ENCODE measurements around the gene PLPP7. TPM values are rescaled to one million over a fixed set of nuclear protein-coding genes. Genes with fewer than 3 reads are reported as not detected.
"Not testable (repeated sequence)": the region's sequence is repeated elsewhere in the genome, so short reads cannot be mapped to it uniquely, and the experiment has no call there.

Gene PLPP7
- total RNA-seq, 1 donor from 2014 or later: 11.8 TPM

GRCh38 chr9:131334629-131335367 is 45.3 kb downstream of the PLPP7 start:
- TF ChIP-seq POLR2AphosphoS5 (IDR thresholded peaks at IDR 0.05; ENCODE audit: insufficient read depth in 1 of 2, low read depth in 1 of 2) (no peak), POLR2A (IDR thresholded peaks at IDR 0.05) (no peak), CTCF (IDR thresholded peaks at IDR 0.05) (no peak)

DNA sequence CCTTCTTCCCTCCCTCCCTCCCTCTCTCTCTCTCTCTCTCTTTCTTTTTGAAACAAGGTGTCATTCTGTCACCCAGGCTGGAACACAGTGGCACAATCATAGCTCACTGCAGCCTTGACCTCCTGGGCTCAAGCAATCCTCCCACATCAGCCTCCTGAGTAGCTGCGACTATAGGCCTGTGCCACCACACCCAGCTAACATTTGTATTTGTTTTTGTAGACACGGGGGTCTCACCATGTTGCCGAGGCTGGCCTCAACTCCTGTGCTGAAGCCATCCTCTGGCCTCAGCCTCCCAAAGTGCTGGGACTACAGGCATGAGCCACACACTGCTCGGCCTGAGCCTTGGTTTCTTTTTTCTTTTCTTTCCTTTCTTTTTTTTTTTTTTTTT is 45.8 kb downstream of the PLPP7 start:
- Histone ChIP-seq H3K27me3 (no peaks in the 10 kb centered on the region), H3K9me3 (no peaks in the 10 kb centered on the region), H3K4me1 (peaks cover 13% of the 10 kb centered on the region), H3K36me3 (no peaks in the 10 kb centered on the region), H3K4me3 (no peak overlapping the region), H3K27ac (no peak overlapping the region)
- DNase-seq (ENCODE audit: extremely low spot score in 2 of 2): no peak
- intact Hi-C loops (cut with DNase I): loop anchor here (10.0 kb wide), 1 partner anchor 281 kb away; no protein-coding TSS in a partner anchor
- TF ChIP-seq CTCF (IDR thresholded peaks at IDR 0.05) (no peak), POLR2A (IDR thresholded peaks at IDR 0.05) (no peak), POLR2AphosphoS5 (IDR thresholded peaks at IDR 0.05; ENCODE audit: insufficient read depth in 1 of 2, low read depth in 1 of 2) (no peak)

More at GRCh38 chr9:131334629-131335367, 45.3 kb downstream of the PLPP7 start:
- Histone ChIP-seq H3K4me1 (peaks cover 13% of the 10 kb centered on the region), H3K27ac (no peak overlapping the region), H3K27me3 (no peaks in the 10 kb centered on the region), H3K4me3 (no peak overlapping the region), H3K9me3 (no peaks in the 10 kb centered on the region), H3K36me3 (no peaks in the 10 kb centered on the region)
- intact Hi-C loops (cut with DNase I): loop anchor here (5.0 to 10.0 kb wide), 2 partner anchors 157 to 280 kb away; no protein-coding TSS in a partner anchor
- DNase-seq (ENCODE audit: extremely low spot score in 2 of 2): no peak

- Histone ChIP-seq H3K27me3 (no peaks in the 10 kb centered on the region), H3K4me3 (no peak overlapping the region), H3K4me1 (peaks cover 13% of the 10 kb centered on the region), H3K36me3 (no peaks in the 10 kb centered on the region), H3K27ac (no peak overlapping the region), H3K9me3 (no peaks in the 10 kb centered on the region)
- intact Hi-C loops (cut with DNase I): loop anchor here (10.0 kb wide), 1 partner anchor 282 kb away; no protein-coding TSS in a partner anchor
- TF ChIP-seq POLR2A (IDR thresholded peaks at IDR 0.05): no peak
- TF ChIP-seq POLR2AphosphoS5 (IDR thresholded peaks at IDR 0.05; ENCODE audit: insufficient read depth in 1 of 2, low read depth in 1 of 2): no peak
- no peak for TF ChIP-seq CTCF (IDR thresholded peaks at IDR 0.05)
- no peak for DNase-seq (ENCODE audit: extremely low spot score in 2 of 2)
Measured at GRCh38 chr9:131337131-131337848, 47.8 kb downstream of the PLPP7 start.

GRCh38 chr9:131339212-131339611 is 49.7 kb downstream of the PLPP7 start:
- H3K36me3 ChIP-seq; H3K27ac ChIP-seq; H3K4me1 ChIP-seq; H3K4me3 ChIP-seq; H3K9me3 ChIP-seq; H3K27me3 ChIP-seq; DNase-seq (ENCODE audit: extremely low spot score in 2 of 2): not testable (repeated sequence)
- intact Hi-C loops (cut with DNase I): loop anchor here (10.0 kb wide), 1 partner anchor 284 kb away; no protein-coding TSS in a partner anchor

DNA sequence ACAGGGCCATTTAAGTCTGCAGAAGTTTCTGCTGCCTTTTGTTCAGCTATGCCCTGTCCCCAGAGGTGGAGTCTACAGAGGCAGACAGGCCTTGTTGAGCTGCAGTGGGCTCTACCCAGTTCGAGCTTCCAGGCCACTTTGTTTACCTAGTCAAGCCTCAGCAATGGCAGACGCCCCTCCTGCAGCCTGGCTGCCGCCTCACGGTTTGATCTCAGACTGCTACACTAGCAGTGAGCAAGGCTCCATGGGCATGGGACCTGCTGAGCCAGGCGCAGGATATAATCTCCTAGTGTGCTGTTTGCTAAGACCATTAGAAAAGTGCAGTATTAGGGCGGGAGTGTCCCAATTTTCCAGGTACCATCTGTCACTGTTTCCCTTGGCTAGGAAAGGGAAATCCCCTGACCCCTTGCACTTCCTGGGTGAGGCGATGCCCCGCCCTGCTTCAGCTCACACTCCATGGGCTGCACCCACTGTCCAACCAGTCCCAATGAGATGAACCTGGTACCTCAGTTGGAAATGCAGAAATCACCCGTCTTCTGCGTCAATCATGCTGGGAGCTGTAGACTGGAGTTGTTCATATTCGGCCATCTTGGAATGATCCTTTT is 55.5 kb downstream of the PLPP7 start:
- DNase-seq (ENCODE audit: extremely low spot score in 2 of 2); H3K36me3 ChIP-seq; H3K27me3 ChIP-seq; H3K27ac ChIP-seq; H3K4me1 ChIP-seq; H3K4me3 ChIP-seq; H3K9me3 ChIP-seq; intact Hi-C loops (cut with DNase I): not testable (repeated sequence)
